ENCODE data around the gene EFNA1. TPM values are rescaled to one million over a fixed set of nuclear protein-coding genes. Genes with fewer than 3 reads are reported as not detected.

Gene EFNA1
- polyA plus RNA-seq, 1 of the 3 experiments (the other 2 are of a cell fraction) = 14.4 TPM

- no peak for TF ChIP-seq REST (IDR thresholded peaks at IDR 0.05; ENCODE audit: low read depth, low read length)
Observed at GRCh38 chr1:155093911-155094621, 33.6 kb upstream of the EFNA1 start (continued).

- Histone ChIP-seq H3K9me3 (no peaks in the 10 kb centered on the region), H2AFZ (ENCODE audit: low read depth) (0 out of 2 replicates have a peak overlapping the region, but pooled peaks have one; percentile 31), H3K9ac (no peak overlapping the region), H3K79me2 (ENCODE audit: insufficient read depth) (no peaks in the 10 kb centered on the region), H3K9me2 (no peaks in the 10 kb centered on the region), H3F3A (replicated peaks; ENCODE audit: insufficient read depth) (peaks cover 18% of the 10 kb centered on the region), H3K4me2 (no peak overlapping the region), H3K27ac (ENCODE audit: low read depth in 2 of 2, low read length in 1 of 2) (no peak overlapping the region), H3K36me3 (replicated peaks in 1 of 2; ENCODE audit: control insufficient read depth in 1 of 2, insufficient read depth in 2 of 2, low read length in 1 of 2) (no peaks in the 10 kb centered on the region), H3K4me3 (ENCODE audit: low read depth in 2 of 2, low read length in 1 of 2) (no peak overlapping the region), H3K4me1 (ENCODE audit: control insufficient read depth in 1 of 2, insufficient read depth in 2 of 2, low read depth in 1 of 2, low read length in 1 of 2) (peaks cover 0 to 24% of the 10 kb centered on the region in 2 experiments; a peak in 1 of 4 replicates), H4K20me1 (ENCODE audit: insufficient read depth) (no peaks in the 10 kb centered on the region), H3K27me3 (ENCODE audit: insufficient read depth) (no peaks in the 10 kb centered on the region)
- POLR2A ChIA-PET = no interaction called here
- 74% methylated on average over 2 of the region's 2 CpGs for WGBS (ENCODE audit: low lambda C conversion rate)
- CTCF ChIA-PET = interaction anchor here (0.6 to 13.1 kb wide), 9 partner anchors 9 to 448 kb away, joined by 3 to 496 read pairs (median 3); partner anchors contain the start of genes KRTCAP2 and TRIM46
- no peak for DNase-seq
- TF ChIP-seq TEAD4 (IDR thresholded peaks at IDR 0.05; ENCODE audit: borderline replicate concordance, insufficient read depth) = no peak
- TF ChIP-seq SIN3A (IDR thresholded peaks at IDR 0.05; ENCODE audit: borderline replicate concordance, low read depth, low read length) = no peak
Observed at GRCh38 chr1:155094622-155094948, 33.1 kb upstream of the EFNA1 start.

GRCh38 chr1:155099331-155099730, 28.3 kb upstream of the EFNA1 start:
- no peak overlapping the region for H3K4me3 ChIP-seq (ENCODE audit: low read depth in 2 of 2, low read length in 1 of 2)
- H3K27ac ChIP-seq (ENCODE audit: low read depth in 2 of 2, low read length in 1 of 2) = no peak overlapping the region
- no peaks in the 10 kb centered on the region for H4K20me1 ChIP-seq (ENCODE audit: insufficient read depth)
- H3K9me3 ChIP-seq = no peaks in the 10 kb centered on the region
- ChIA-PET CTCF (interaction anchor here (13.1 kb wide), 1 partner anchor 70 kb away, joined by 496 read pairs; the partner anchor contains the start of genes KRTCAP2 and TRIM46), POLR2A (no interaction called here)
- no peaks in the 10 kb centered on the region for H3K27me3 ChIP-seq (ENCODE audit: insufficient read depth)
- H3K4me1 ChIP-seq (ENCODE audit: control insufficient read depth in 1 of 2, insufficient read depth in 2 of 2, low read depth in 1 of 2, low read length in 1 of 2) = peaks cover 0 to 2% of the 10 kb centered on the region in 2 experiments; a peak in 1 of 4 replicates
- DNase-seq = no peak
- H3K9me2 ChIP-seq = no peaks in the 10 kb centered on the region
- no peaks in the 10 kb centered on the region for H3K36me3 ChIP-seq (replicated peaks in 1 of 2; ENCODE audit: control insufficient read depth in 1 of 2, insufficient read depth in 2 of 2, low read length in 1 of 2)
- 88% methylated on average over 4 of the region's 7 CpGs for WGBS (ENCODE audit: low lambda C conversion rate)
- no peak for TF ChIP-seq ZBTB33 (IDR thresholded peaks at IDR 0.05; ENCODE audit: borderline replicate concordance, low read depth)
- TF ChIP-seq RAD21 (IDR thresholded peaks at IDR 0.05; ENCODE audit: low read length) = no peak
- TF ChIP-seq SMC3 (IDR thresholded peaks at IDR 0.05; ENCODE audit: low read depth, low read length) = no peak
- no peak for TF ChIP-seq USF2 (IDR thresholded peaks at IDR 0.05; ENCODE audit: borderline replicate concordance, low read depth, low read length)
- no peak for TF ChIP-seq MEF2A (IDR thresholded peaks at IDR 0.05; ENCODE audit: borderline replicate concordance, low read depth)
- no peak for TF ChIP-seq JUND (IDR thresholded peaks at IDR 0.05)
- TF ChIP-seq NRF1 (IDR thresholded peaks at IDR 0.05; ENCODE audit: low read depth, low read length) = no peak
- no peak for TF ChIP-seq TAF1 (IDR thresholded peaks at IDR 0.05; ENCODE audit: borderline replicate concordance, low read depth, low read length)
- TF ChIP-seq MAX (IDR thresholded peaks at IDR 0.05; ENCODE audit: low read depth) = no peak
- TF ChIP-seq RFX5 (IDR thresholded peaks at IDR 0.05; ENCODE audit: low read length) = no peak
- no peak for TF ChIP-seq RCOR1 (IDR thresholded peaks at IDR 0.05; ENCODE audit: low read length)
- no peak for TF ChIP-seq EZH2phosphoT487 (IDR thresholded peaks at IDR 0.05; ENCODE audit: borderline replicate concordance, low read depth)
- TF ChIP-seq NFIC (IDR thresholded peaks at IDR 0.05; ENCODE audit: borderline replicate concordance) = no peak
- H3F3A ChIP-seq (replicated peaks; ENCODE audit: insufficient read depth) = peaks cover 15% of the 10 kb centered on the region
- no peak overlapping the region for H3K9ac ChIP-seq
- H3K79me2 ChIP-seq (ENCODE audit: insufficient read depth) = no peaks in the 10 kb centered on the region
- no peak overlapping the region for H2AFZ ChIP-seq (ENCODE audit: low read depth)
- H3K4me2 ChIP-seq = no peak overlapping the region

Measured in SK-N-SH (cell line).